Transverse colon (tissue), 4 donors: ENCODE results near the gene SPEG. TPM values are rescaled to one million over a fixed set of nuclear protein-coding genes. Genes with fewer than 3 reads are reported as not detected.

Source experiments
- DNase-seq: peaks from one replicate; pipeline ENCODE4 v3.0.0-alpha.2; 2019
- H3K27ac ChIP-seq, 4 donors: fragments of 200-600 bp; sonication (generic); 2 replicates each; pipeline ENCODE4 v1.5.1; 2016 to 2018; ENCODE audit warnings: inconsistent platforms in 4 of 4
- H3K27me3 ChIP-seq: fragments of 200-600 bp; sonication (generic); 2 replicates; pipeline ENCODE4 v1.5.1; 2017; ENCODE audit warnings: inconsistent platforms
- H3K36me3 ChIP-seq, 4 donors: fragments of 200-600 bp; sonication (generic); 2 replicates each; pipeline ENCODE4 v1.5.1; 2017 to 2019; ENCODE audit warnings: inconsistent platforms in 4 of 4
- H3K4me1 ChIP-seq, 4 donors: fragments of 200-600 bp; sonication (generic); 2 replicates each; pipeline ENCODE4 v1.5.1; 2017 to 2020; ENCODE audit warnings: inconsistent platforms in 4 of 4
- H3K4me3 ChIP-seq, 4 donors: fragments of 200-600 bp; sonication (generic); 1 replicate in 1 of 4; 2 replicates in 3 of 4; pipeline versions ENCODE4 v1.5.1 to v1.6.1; 2017 to 2019; ENCODE audit warnings: inconsistent platforms in 4 of 4
- H3K9me3 ChIP-seq, 2 donors: fragments of 200-600 bp; sonication (generic); 2 replicates each; pipeline ENCODE4 v1.5.1; 2017 to 2019; ENCODE audit warnings: inconsistent platforms in 2 of 2
- CTCF ChIP-seq, 5 experiments: fragments of 200-600 bp in 3 of 5; fragments of 450-650 bp in 2 of 5; sonication (generic) in 3 of 5; IDR thresholded peaks; 1 replicate in 2 of 5; 2 replicates in 3 of 5; pipeline ENCODE4 v1.5.1; 2016 to 2017; ENCODE audit warnings: antibody characterized with exemption in 5 of 5, inconsistent platforms in 3 of 5, mild to moderate bottlenecking in 2 of 5, moderate library complexity in 1 of 5
- EP300 ChIP-seq: sonication (generic); formaldehyde crosslinking; IDR thresholded peaks from one replicate; pipeline ENCODE4 v1.6.1; 2017; ENCODE audit warnings: antibody characterized with exemption, low read depth
- POLR2A ChIP-seq: fragments of 450-650 bp; IDR thresholded peaks from one replicate; pipeline ENCODE4 v1.6.1; 2016; ENCODE audit warnings: antibody characterized with exemption, mild to moderate bottlenecking, moderate library complexity
- POLR2AphosphoS5 ChIP-seq, 3 donors: sonication (generic); formaldehyde crosslinking; IDR thresholded peaks; one replicate each; pipeline ENCODE4 v1.6.1; 2016; ENCODE audit warnings: antibody characterized with exemption in 3 of 3
- WGBS, 2 donors: methylation state at CpG; one replicate each; pipeline ENCODE4 v1.1.5; 2018; ENCODE audit warnings: low coverage in 1 of 2; 5-methylcytosine and 5-hydroxymethylcytosine counted together
- in situ Hi-C, 4 donors: fragments of 200-750 bp; cut with MboI; loops; one replicate each; pipeline versions ENCODE4 v1.15.0 to v1.15.1; 2017; ENCODE audit warnings: low sequenced_read_pairs in 3 of 4, low pct_ligation_motif_present in 1 of 4, low pct_unique_long_range_greater_than_20kb in 1 of 4
- intact Hi-C: fragments of 100-400 bp; cut with DNase I; formaldehyde crosslinking; loops from one replicate; pipeline ENCODE4 v1.15.1; 2023; ENCODE audit warnings: low total_unique reads
- total RNA-seq, 4 donors: library from RNA; depleted of rRNA; stranded (reverse); fragments of >200 nt; gene quantifications; one replicate each; pipeline ENCODE4 v1.1.0, GENCODE V29; 2016

Gene SPEG
- total RNA-seq, 4 donors from 2014 or later: 26.5 to 95.8 (median 48.5) TPM

- peaks cover 11 to 30% (median 22%) of the 10 kb centered on the region in 4 donors for H3K4me1 ChIP-seq
- no peak for TF ChIP-seq CTCF (IDR thresholded peaks at IDR 0.05)
- TF ChIP-seq POLR2A: no peak
- TF ChIP-seq EP300: no peak
- TF ChIP-seq POLR2AphosphoS5 (IDR thresholded peaks at IDR 0.05): no peak
- in situ Hi-C loops (loop anchor here in 2 of 4 donors (10.0 kb wide), 2 partner anchors 95 to 105 kb away; no protein-coding TSS in a partner anchor), intact Hi-C loops (no loop called here)
- H3K4me3 ChIP-seq: no peak overlapping the region
- H3K9me3 ChIP-seq: no peaks in the 10 kb centered on the region
- H3K36me3 ChIP-seq: peaks cover 0 to 4% (median 0%) of the 10 kb centered on the region in 4 donors
- no peak for DNase-seq
- H3K27ac ChIP-seq: no peak overlapping the region
- WGBS, 2 donors: 94 to 100% methylated on average over 1 to 46 of the region's 46 CpGs
- no peaks in the 10 kb centered on the region for H3K27me3 ChIP-seq
These were observed 105.5 kb downstream of the SPEG start for GRCh38 chr2:219539926-219540678.

- H3K36me3 ChIP-seq: peaks cover 0 to 4% (median 0%) of the 10 kb centered on the region in 4 donors
- H3K27ac ChIP-seq: no peak overlapping the region
- no peaks in the 10 kb centered on the region for H3K27me3 ChIP-seq
- intact Hi-C loops: no loop called here
- DNase-seq: no peak
- H3K4me1 ChIP-seq: peaks cover 11 to 30% (median 22%) of the 10 kb centered on the region in 4 donors
- no peak overlapping the region for H3K4me3 ChIP-seq
- 89% methylated on average over 12 of the region's 12 CpGs; no CpG with 5 or more reads in 1 of the 2 donors for WGBS, 2 donors
- no peaks in the 10 kb centered on the region for H3K9me3 ChIP-seq
- in situ Hi-C loops: no loop called here
- no peak for TF ChIP-seq EP300
- no peak for TF ChIP-seq CTCF (IDR thresholded peaks at IDR 0.05)
These were observed 106.3 kb downstream of the SPEG start for GRCh38 chr2:219540784-219541504.

- Histone ChIP-seq H3K36me3 (peaks cover 0 to 4% (median 0%) of the 10 kb centered on the region in 4 donors), H3K9me3 (no peaks in the 10 kb centered on the region), H3K4me1 (peaks cover 11 to 30% (median 22%) of the 10 kb centered on the region in 4 donors), H3K27me3 (no peaks in the 10 kb centered on the region), H3K4me3 (peak overlapping the region in 2 of 4 donors; percentile 75 to 82), H3K27ac (peak overlapping the region; percentile 8 to 94 (median 79))
- DNase-seq: peak; percentile 93
- WGBS, 2 donors: 9% methylated on average over 44 of the region's 48 CpGs; no CpG with 5 or more reads in 1 of the 2 donors
- intact Hi-C loops (no loop called here), in situ Hi-C loops (no loop called here)
- peak; percentile 92 to 100 (median 96) for TF ChIP-seq CTCF (IDR thresholded peaks at IDR 0.05)
- peak; percentile 25 to 34 (median 30) for TF ChIP-seq POLR2AphosphoS5 (IDR thresholded peaks at IDR 0.05)
- TF ChIP-seq POLR2A: no peak
These were observed 107.1 kb downstream of the SPEG start for GRCh38 chr2:219541611-219542180.
